Kidney (tissue), 14 donors: Measurements from ENCODE around the gene IRF1. TPM values are rescaled to one million over a fixed set of nuclear protein-coding genes. Genes with fewer than 3 reads are reported as not detected.

Source experiments
- DNase-seq, 5 donors: peaks; one replicate each; pipeline ENCODE4 v3.0.0-alpha.2; 2013 to 2020
- FAIRE-seq: peaks from 2 replicates; lab custom pipeline; 2012; peaks lifted over from hg19 to GRCh38; lab: Jason Lieb, UNC
- H3K27ac ChIP-seq, 2 donors: one replicate each; pipeline ENCODE4 v1.7.0; 2013; ENCODE audit warnings: low read depth in 2 of 2, low read length in 2 of 2, inconsistent platforms in 1 of 2
- H3K27me3 ChIP-seq: one replicate; pipeline ENCODE4 v1.7.1; 2013; ENCODE audit warnings: low read length, inconsistent platforms; ENCODE audit not compliant: control insufficient read depth, insufficient read depth
- H3K36me3 ChIP-seq, 3 donors: one replicate each; pipeline versions ENCODE4 v1.7.0 to v1.7.1; 2013; ENCODE audit warnings: low read length in 3 of 3, control low read depth in 1 of 3, inconsistent platforms in 1 of 3; ENCODE audit not compliant: insufficient read depth in 3 of 3, control insufficient read depth in 2 of 3
- H3K4me1 ChIP-seq, 3 donors: one replicate each; pipeline versions ENCODE4 v1.7.0 to v1.7.1; 2013; ENCODE audit warnings: low read length in 3 of 3, inconsistent platforms in 1 of 3, low read depth in 1 of 3; ENCODE audit not compliant: control insufficient read depth in 2 of 3, insufficient read depth in 2 of 3
- H3K4me3 ChIP-seq, 3 donors: one replicate each; pipeline versions ENCODE4 v1.7.0 to v1.8.1; 2013; ENCODE audit warnings: low read length in 3 of 3, control low read depth in 1 of 3, inconsistent platforms in 1 of 3
- H3K9ac ChIP-seq, 3 donors: one replicate each; pipeline versions ENCODE4 v1.7.0 to v1.7.1; 2013; ENCODE audit warnings: low read length in 3 of 3, control low read depth in 1 of 3, inconsistent platforms in 1 of 3
- H3K9me3 ChIP-seq, 3 donors: one replicate each; pipeline versions ENCODE4 v1.7.0 to v1.7.1; 2013; ENCODE audit warnings: low read length in 3 of 3, control low read depth in 1 of 3, inconsistent platforms in 1 of 3; ENCODE audit not compliant: control insufficient read depth in 2 of 3, insufficient read depth in 1 of 3
- intact Hi-C: fragments of 100-400 bp; cut with DNase I; formaldehyde crosslinking; loops from one replicate; pipeline ENCODE4 v1.11.1; 2022
- polyA plus RNA-seq: library from polyadenylated mRNA; stranded (reverse); fragments of 350-450 nt; fragmentation: Illumina TruSeq; extraction: RNeasy Lipid Tissue Mini Kit (QIAGEN cat#74804); gene quantifications from one replicate; pipeline ENCODE4 v1.2.3, GENCODE V29; 2014; ENCODE audit warnings: low read depth, low replicate concordance; ENCODE audit not compliant: insufficient read depth
- total RNA-seq: library from RNA; stranded (reverse); fragmentation: NEBNext Ultra II Directional; extraction: Animal tissue kit (Norgen Biotek cat#: 25700); gene quantifications from one replicate; pipeline ENCODE4 v1.2.1, GENCODE V29; 2021
- TF ChIP-seq, protein P1 (sequence below): IDR thresholded peaks from 3 replicates; pipeline ENCODE4 v1.5.1; 2012; ENCODE audit warnings: mild to moderate bottlenecking, moderate library complexity, borderline replicate concordance; ENCODE audit not compliant: insufficient read depth; ENCODE audit errors: extremely low read depth
- donor health status: control.
- donor health status: control.
- donor health status: control.
- donor health status: control.
- donor health status: control.
- donor health status: DM: yes; HTN: yes; CAD: no.
- donor health status: Normal renal cell carcinoma (clear cell type).

Gene IRF1
- total and polyA plus RNA-seq, 2 donors from 2014 or later, result 20.5 to 55.6 TPM

- H3K4me1 ChIP-seq, result peaks cover 0 to 47% (median 28%) of the 10 kb centered on the region in 3 donors
These were observed 29.0 kb downstream of the IRF1 start for GRCh38 chr5:132461569-132462070.

DNA sequence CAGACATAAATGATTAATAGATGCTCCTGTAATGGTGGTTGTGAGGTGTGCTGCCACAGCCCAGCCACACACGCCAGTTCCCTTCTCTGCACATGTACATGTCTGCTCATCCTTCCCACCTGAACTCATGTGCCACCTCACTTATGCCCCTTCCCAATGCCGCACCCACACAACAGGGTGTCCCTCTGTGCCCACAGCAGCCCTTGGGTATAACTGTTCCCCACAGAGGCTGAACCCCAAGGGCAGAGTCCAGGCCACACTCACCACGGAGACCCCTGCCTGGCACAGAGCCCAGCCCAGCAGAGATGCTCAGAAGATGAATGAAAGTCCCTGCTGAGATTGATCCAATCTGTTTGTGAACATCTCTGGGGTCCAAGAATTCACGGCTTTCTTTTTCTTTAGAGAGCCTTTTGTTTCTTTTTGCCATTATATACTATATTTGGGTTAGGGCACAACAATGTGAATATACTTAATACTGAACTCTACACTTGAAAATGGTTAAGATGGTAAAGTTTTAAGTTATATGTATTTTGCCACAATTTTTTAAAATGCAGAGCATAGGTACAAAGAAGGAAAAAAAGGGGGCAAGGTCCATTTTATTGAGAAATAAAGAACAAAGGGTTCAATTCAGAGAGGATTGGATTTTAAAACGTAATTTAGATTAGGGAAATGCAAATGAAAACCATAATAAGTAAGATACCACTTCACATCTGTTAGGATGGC lies 29.6 kb downstream of the IRF1 start:
- no peak overlapping the region for H3K27ac ChIP-seq
- H3K36me3 ChIP-seq, result peaks cover 0 to 5% (median 0%) of the 10 kb centered on the region in 3 donors
- intact Hi-C loops, result no loop called here
- H3K27me3 ChIP-seq, result no peaks in the 10 kb centered on the region
- FAIRE-seq (no peak), DNase-seq (no peak)
- no peak overlapping the region for H3K4me3 ChIP-seq
- H3K9me3 ChIP-seq, result no peaks in the 10 kb centered on the region
- H3K9ac ChIP-seq, result no peak overlapping the region
- H3K4me1 ChIP-seq, result peaks cover 0 to 46% (median 26%) of the 10 kb centered on the region in 3 donors
- TF ChIP-seq, protein P1, sequence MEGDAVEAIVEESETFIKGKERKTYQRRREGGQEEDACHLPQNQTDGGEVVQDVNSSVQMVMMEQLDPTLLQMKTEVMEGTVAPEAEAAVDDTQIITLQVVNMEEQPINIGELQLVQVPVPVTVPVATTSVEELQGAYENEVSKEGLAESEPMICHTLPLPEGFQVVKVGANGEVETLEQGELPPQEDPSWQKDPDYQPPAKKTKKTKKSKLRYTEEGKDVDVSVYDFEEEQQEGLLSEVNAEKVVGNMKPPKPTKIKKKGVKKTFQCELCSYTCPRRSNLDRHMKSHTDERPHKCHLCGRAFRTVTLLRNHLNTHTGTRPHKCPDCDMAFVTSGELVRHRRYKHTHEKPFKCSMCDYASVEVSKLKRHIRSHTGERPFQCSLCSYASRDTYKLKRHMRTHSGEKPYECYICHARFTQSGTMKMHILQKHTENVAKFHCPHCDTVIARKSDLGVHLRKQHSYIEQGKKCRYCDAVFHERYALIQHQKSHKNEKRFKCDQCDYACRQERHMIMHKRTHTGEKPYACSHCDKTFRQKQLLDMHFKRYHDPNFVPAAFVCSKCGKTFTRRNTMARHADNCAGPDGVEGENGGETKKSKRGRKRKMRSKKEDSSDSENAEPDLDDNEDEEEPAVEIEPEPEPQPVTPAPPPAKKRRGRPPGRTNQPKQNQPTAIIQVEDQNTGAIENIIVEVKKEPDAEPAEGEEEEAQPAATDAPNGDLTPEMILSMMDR, result no peak

More at GRCh38 chr5:132461569-132462070, 29.0 kb downstream of the IRF1 start:
- TF ChIP-seq, protein P1, result no peak
- intact Hi-C loops, result no loop called here
- Histone ChIP-seq H3K9ac (no peak overlapping the region), H3K27ac (no peak overlapping the region), H3K4me3 (no peak overlapping the region), H3K27me3 (no peaks in the 10 kb centered on the region), H3K9me3 (no peaks in the 10 kb centered on the region), H3K36me3 (peaks cover 0 to 5% (median 0%) of the 10 kb centered on the region in 3 donors)
- FAIRE-seq (no peak), DNase-seq (no peak)

DNA sequence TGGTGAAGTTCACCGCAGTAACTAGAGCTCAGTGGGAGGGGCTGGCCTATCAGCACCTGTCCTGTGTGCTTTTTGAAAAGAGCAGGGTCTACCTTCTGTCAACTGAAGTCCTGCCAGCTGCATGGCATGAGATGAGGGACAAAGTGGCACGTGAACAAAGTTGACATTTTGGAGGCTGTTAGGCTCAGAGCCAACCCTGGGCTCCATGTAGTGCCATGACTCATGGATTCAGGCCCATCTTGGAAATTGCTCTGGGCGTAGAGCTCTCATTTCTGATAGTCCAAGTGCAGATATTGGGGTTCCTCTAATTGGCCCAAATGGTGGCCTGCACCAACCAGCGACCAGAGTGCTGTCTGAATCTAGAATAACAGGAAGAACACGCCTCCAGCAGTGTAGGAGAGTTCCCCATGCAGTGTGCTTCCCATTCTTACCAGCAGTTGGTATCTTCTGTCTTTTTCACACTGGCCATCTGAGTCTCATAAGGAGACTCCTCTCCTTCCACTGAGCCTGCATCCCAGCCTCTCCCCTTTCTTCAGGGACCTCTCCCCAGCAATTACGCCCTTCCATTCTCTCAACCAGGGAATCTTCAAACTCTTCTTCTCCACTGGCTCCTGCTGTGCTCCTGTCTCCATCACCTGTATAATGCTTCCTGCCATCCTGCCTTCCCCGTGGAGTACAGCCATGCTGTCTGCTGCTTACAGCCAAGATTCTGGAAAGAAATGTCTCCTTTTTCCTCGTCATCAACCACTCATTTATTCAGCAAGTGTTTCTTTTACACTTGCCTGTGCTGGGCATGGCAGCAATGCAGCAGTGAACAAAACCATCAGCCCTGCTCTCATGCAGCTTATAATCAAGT lies 30.4 kb downstream of the IRF1 start:
- DNase-seq, result no peak
- intact Hi-C loops, result no loop called here
- H3K9ac ChIP-seq, result no peak overlapping the region
- H3K27me3 ChIP-seq, result no peaks in the 10 kb centered on the region
- TF ChIP-seq, protein P1, result no peak
- peaks cover 0 to 5% (median 0%) of the 10 kb centered on the region in 3 donors for H3K36me3 ChIP-seq
- FAIRE-seq, result no peak
- no peaks in the 10 kb centered on the region for H3K9me3 ChIP-seq
- H3K4me1 ChIP-seq, result peaks cover 0 to 46% (median 24%) of the 10 kb centered on the region in 3 donors
- H3K27ac ChIP-seq, result no peak overlapping the region
- H3K4me3 ChIP-seq, result no peak overlapping the region
